GM12872 (cell line): ENCODE data around the gene CHD6.

Source experiments
- CTCF ChIP-seq: IDR thresholded peaks from 3 replicates; pipeline ENCODE4 v1.5.1; 2011; ENCODE audit warnings: low read depth, mild to moderate bottlenecking, low read length, moderate library complexity; ENCODE audit not compliant: insufficient read depth

The CHD6 gene

GRCh38 chr20:41594514-41595322 lies 23.5 kb downstream of the CHD6 start:
- TF ChIP-seq CTCF, result no peak

DNA sequence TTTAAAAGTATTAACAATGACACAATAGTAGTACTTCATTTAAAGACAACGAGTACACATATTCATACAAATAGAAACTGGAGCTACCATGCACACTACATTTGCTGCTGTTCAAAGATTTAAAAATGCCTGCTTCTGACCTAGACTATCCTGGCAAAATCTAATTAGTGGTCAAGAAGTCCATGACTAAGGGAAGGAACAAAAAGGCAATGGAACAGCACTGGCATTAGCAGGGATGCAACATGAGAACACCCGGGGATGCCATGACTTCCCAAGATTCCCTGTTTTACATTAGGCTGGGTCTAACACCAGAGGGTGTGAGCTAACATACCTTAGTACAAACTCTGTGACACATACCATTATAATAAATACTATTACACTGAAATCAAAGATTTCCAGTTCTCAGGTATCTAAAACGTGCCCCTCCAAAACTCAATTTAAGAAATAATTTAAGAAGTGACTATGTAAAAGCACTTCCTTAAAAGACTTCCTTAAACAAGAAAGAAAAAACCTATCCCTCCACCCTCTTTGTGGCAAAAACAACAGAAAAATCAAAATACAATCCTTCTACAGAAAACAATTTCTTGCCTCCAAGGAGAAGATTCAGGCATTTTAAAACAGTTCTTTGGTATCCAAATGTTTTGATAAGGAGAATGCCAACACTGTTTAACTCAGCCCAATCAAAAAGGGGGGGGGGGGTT lies 25.5 kb downstream of the CHD6 start:
- no peak for TF ChIP-seq CTCF

- TF ChIP-seq CTCF, result no peak
Observed at GRCh38 chr20:41587956-41588355, 30.2 kb downstream of the CHD6 start.

DNA sequence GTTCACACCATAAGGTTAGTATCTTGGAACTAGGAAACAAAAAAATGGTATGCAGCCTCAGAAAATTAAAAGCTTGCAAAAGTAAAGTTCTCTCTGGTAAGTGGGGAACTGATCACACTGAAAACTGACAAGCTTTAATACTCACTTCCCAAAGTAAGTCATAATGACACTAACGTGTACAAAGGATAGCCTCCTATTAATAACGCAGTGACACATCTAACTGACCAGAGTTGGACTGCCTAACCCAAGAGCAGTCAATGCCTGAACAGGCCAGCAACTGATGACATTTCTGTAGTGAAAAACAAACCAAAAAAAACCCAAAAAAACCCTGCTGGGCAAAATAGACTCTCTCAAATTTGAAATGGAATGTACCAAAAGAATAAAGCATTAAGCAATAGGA lies 30.7 kb downstream of the CHD6 start:
- TF ChIP-seq CTCF, result no peak

- TF ChIP-seq CTCF, result no peak
Observed at GRCh38 chr20:41586772-41587171, 31.4 kb downstream of the CHD6 start.

- no peak for TF ChIP-seq CTCF
Observed at GRCh38 chr20:41580350-41580749, 37.8 kb downstream of the CHD6 start.

- no peak for TF ChIP-seq CTCF
Observed at GRCh38 chr20:41577129-41578009, 40.8 kb downstream of the CHD6 start.
